Uterus (tissue), 4 donors: Measurements from ENCODE around the gene CCDC81. TPM values are rescaled to one million over a fixed set of nuclear protein-coding genes. Genes with fewer than 3 reads are reported as not detected.

ENCODE experiments used
- DNase-seq, 2 donors: peaks; one replicate each; pipeline ENCODE4 v3.0.0-alpha.2; 2019 to 2020
- H3K27ac ChIP-seq, 2 donors: fragments of 200-600 bp; sonication (generic); 1 replicate in 1 of 2; 2 replicates in 1 of 2; pipeline ENCODE4 v1.5.1; 2016 to 2018
- H3K27me3 ChIP-seq, 2 donors: fragments of 200-600 bp; sonication (generic); one replicate each; pipeline ENCODE4 v1.5.1; 2018 to 2019; ENCODE audit warnings: control low read depth in 1 of 2
- H3K36me3 ChIP-seq, 2 donors: fragments of 200-600 bp; sonication (generic); one replicate each; pipeline ENCODE4 v1.5.1; 2019; ENCODE audit warnings: control low read depth in 1 of 2
- H3K4me1 ChIP-seq, 2 donors: fragments of 200-600 bp; sonication (generic); one replicate each; pipeline ENCODE4 v1.5.1; 2018 to 2019; ENCODE audit warnings: control low read depth in 1 of 2
- H3K4me3 ChIP-seq, 2 donors: fragments of 200-600 bp; sonication (generic); 1 replicate in 1 of 2; 2 replicates in 1 of 2; pipeline ENCODE4 v1.5.1; 2018 to 2019; ENCODE audit warnings: mild to moderate bottlenecking in 1 of 2
- H3K9me3 ChIP-seq, 2 donors: fragments of 200-600 bp; sonication (generic); one replicate each; pipeline ENCODE4 v1.5.1; 2019; ENCODE audit warnings: control low read depth in 1 of 2
- POLR2A ChIP-seq, 2 donors: fragments of 450-650 bp; IDR thresholded peaks; one replicate each; pipeline ENCODE4 v1.6.1; 2016; ENCODE audit warnings: antibody characterized with exemption in 2 of 2, mild to moderate bottlenecking in 1 of 2, moderate library complexity in 1 of 2
- intact Hi-C: fragments of 100-400 bp; cut with DNase I; formaldehyde crosslinking; loops from one replicate; pipeline ENCODE4 v1.15.1; 2023; ENCODE audit warnings: low total_unique reads
- total RNA-seq, 4 donors: library from RNA; depleted of rRNA in 3 of 4; stranded (reverse); fragments of >200 nt in 3 of 4; gene quantifications; one replicate each; pipeline versions ENCODE4 v1.1.0 to v1.2.4, GENCODE V29; 2014 to 2023
- TF ChIP-seq, protein P1 (sequence below), 4 experiments: fragments of 200-600 bp in 2 of 4; fragments of 450-650 bp in 2 of 4; sonication (generic) in 2 of 4; IDR thresholded peaks; one replicate each; pipeline ENCODE4 v1.5.1; 2016 to 2019; ENCODE audit warnings: antibody characterized with exemption in 4 of 4, mild to moderate bottlenecking in 2 of 4, moderate library complexity in 1 of 4
- donor health status: DM: yes; HTN: yes; CAD: no.

Gene CCDC81
- total RNA-seq, 4 donors from 2014 or later: 0.59 to 9.2 (median 3.4) TPM; not detected in 1

DNA sequence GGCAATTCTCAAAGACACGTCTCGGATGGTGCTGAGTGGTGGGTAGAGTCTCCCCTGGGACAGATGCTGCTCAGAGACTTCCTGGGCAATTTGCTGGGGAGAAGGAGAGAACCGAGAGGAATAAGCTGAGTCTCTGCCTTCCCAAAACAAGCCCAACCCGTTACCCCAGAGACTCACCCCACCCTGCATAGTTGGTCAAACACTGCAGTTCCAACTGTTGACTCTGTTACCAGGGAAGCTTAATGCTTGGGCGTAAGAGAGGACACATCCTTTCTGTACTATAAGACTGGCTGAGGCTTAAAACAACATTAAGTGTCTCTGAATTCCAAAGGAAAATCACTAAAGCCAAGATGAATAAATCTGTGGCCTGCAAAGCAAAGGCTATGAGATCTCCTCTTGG is 68.1 kb downstream of the CCDC81 start:
- DNase-seq: no peak
- no peaks in the 10 kb centered on the region for H3K36me3 ChIP-seq
- H3K4me3 ChIP-seq: no peak overlapping the region
- no peaks in the 10 kb centered on the region for H3K4me1 ChIP-seq
- TF ChIP-seq, protein P1, sequence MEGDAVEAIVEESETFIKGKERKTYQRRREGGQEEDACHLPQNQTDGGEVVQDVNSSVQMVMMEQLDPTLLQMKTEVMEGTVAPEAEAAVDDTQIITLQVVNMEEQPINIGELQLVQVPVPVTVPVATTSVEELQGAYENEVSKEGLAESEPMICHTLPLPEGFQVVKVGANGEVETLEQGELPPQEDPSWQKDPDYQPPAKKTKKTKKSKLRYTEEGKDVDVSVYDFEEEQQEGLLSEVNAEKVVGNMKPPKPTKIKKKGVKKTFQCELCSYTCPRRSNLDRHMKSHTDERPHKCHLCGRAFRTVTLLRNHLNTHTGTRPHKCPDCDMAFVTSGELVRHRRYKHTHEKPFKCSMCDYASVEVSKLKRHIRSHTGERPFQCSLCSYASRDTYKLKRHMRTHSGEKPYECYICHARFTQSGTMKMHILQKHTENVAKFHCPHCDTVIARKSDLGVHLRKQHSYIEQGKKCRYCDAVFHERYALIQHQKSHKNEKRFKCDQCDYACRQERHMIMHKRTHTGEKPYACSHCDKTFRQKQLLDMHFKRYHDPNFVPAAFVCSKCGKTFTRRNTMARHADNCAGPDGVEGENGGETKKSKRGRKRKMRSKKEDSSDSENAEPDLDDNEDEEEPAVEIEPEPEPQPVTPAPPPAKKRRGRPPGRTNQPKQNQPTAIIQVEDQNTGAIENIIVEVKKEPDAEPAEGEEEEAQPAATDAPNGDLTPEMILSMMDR (IDR thresholded peaks at IDR 0.05): no peak
- TF ChIP-seq POLR2A (IDR thresholded peaks at IDR 0.05): no peak
- H3K27ac ChIP-seq: no peak overlapping the region
- intact Hi-C loops: no loop called here
- H3K9me3 ChIP-seq: no peaks in the 10 kb centered on the region
- H3K27me3 ChIP-seq: no peaks in the 10 kb centered on the region

DNA sequence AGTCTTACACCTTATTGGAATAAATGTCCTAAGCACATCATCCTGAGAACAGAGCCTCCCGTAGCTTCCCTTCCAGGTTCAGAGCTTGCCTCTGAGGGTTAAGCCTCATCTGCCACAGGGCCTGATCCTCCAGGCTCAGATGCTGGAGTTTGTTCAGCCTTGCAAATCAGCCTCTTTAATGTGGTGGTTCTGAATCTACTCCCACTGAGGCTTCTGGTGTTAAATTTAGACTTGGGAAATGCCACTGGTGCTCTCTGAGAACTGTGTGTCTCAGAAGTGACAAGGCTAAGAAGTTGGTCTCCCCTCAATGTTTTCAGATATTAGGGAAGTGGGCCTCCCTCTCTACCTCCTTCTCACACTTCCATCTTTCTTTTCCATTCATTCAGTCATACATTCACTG is 68.7 kb downstream of the CCDC81 start:
- H3K4me1 ChIP-seq: no peaks in the 10 kb centered on the region
- no peak for DNase-seq
- intact Hi-C loops: no loop called here
- TF ChIP-seq, protein P1 (IDR thresholded peaks at IDR 0.05): no peak
- no peak for TF ChIP-seq POLR2A (IDR thresholded peaks at IDR 0.05)
- H3K4me3 ChIP-seq: no peak overlapping the region
- no peaks in the 10 kb centered on the region for H3K36me3 ChIP-seq
- H3K27me3 ChIP-seq: no peaks in the 10 kb centered on the region
- H3K27ac ChIP-seq: no peak overlapping the region
- no peaks in the 10 kb centered on the region for H3K9me3 ChIP-seq

DNA sequence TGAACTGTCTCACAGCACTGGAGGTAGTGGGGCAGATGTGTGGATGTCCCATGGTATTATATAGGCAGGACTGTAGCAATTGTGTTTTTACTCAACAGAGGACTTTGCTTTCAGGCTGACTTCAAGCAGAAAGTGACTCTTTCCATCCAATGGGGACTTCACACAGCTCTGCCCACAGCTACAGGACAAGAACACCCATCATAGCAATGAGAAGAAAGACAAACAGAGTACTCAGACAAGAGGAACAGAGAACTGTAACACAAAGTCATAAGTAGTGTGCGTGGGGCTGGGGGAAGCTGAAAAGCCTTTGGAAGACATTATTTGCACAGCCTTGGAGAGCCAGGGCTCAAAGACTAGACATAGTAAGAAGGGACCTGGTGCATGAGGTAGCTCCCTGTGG is 70.3 kb downstream of the CCDC81 start:
- intact Hi-C loops: no loop called here
- Histone ChIP-seq H3K4me1 (no peaks in the 10 kb centered on the region), H3K4me3 (no peak overlapping the region), H3K9me3 (no peaks in the 10 kb centered on the region), H3K36me3 (no peaks in the 10 kb centered on the region), H3K27ac (no peak overlapping the region), H3K27me3 (no peaks in the 10 kb centered on the region)
- TF ChIP-seq POLR2A (IDR thresholded peaks at IDR 0.05): no peak
- TF ChIP-seq, protein P1 (IDR thresholded peaks at IDR 0.05): no peak
- no peak for DNase-seq

DNA sequence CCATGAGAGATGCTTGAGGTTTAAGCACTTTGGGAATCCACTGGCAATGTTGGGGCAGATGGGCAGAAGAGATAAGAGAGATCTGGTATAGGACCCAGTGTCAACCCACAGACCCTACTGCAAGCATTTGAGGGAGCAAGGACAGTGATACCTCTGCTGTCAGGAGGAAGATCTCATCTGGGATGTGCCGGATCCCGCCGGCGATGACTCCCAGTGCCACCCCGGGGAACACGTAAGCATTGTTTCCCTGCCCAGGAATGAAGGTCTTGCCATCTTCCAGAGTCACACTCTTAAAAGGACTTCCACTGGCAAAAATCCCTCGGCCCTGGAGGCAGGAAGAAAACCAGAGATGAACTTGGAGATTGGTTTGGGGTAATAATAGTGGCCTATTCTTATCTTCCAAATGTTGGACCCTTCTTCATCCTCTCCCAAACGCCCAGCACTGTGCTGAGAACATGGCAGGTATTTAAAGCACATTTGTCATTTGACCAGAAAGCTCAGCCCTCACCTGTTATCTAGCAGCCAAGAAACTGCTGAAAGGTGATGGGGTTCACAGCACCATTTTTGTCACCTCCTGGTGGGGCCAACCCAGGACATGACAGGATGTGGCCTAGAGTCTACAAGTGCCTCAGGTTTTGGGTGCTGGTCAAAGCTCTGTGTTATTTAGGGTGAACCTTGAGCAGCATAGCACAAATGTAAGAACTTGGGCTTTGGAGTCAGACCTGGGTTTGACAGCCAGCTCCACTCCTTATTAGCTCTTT is 71.7 kb downstream of the CCDC81 start:
- no peak for DNase-seq
- Histone ChIP-seq H3K4me1 (no peaks in the 10 kb centered on the region), H3K4me3 (no peak overlapping the region), H3K36me3 (no peaks in the 10 kb centered on the region), H3K9me3 (no peaks in the 10 kb centered on the region), H3K27me3 (no peaks in the 10 kb centered on the region), H3K27ac (no peak overlapping the region)
- TF ChIP-seq POLR2A (IDR thresholded peaks at IDR 0.05): no peak
- TF ChIP-seq, protein P1 (IDR thresholded peaks at IDR 0.05): no peak
- intact Hi-C loops: no loop called here

DNA sequence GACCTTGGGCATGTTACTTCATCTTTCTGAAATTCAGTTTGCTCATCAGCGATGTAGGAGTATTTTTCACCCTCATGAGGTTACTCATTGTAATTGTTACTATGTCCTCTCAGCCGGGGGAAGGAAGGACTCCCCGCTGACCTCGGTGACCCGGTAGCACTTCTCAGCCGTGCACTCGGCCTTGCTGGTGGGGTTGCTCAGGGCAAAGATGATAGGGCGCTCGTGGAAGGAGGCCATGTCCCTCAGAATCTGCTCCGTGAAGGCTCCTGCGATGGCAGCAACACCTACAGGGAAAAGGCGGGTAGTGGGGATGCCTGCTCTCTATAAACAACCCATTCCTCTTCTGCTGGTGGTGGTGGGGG is 72.2 kb downstream of the CCDC81 start:
- Histone ChIP-seq H3K27me3 (no peaks in the 10 kb centered on the region), H3K4me1 (no peaks in the 10 kb centered on the region), H3K9me3 (no peaks in the 10 kb centered on the region), H3K4me3 (no peak overlapping the region), H3K27ac (no peak overlapping the region), H3K36me3 (no peaks in the 10 kb centered on the region)
- intact Hi-C loops: no loop called here
- DNase-seq: no peak
- TF ChIP-seq POLR2A (IDR thresholded peaks at IDR 0.05): no peak
- TF ChIP-seq, protein P1 (IDR thresholded peaks at IDR 0.05): no peak
